DMS79 treated with DMSO at 0.1 percent for 48 hours (cell line): ENCODE data around the gene XRCC5.
"Not testable (repeated sequence)": the region's sequence is repeated elsewhere in the genome, so short reads cannot be mapped to it uniquely, and the experiment has no call there.

Experiments used
- DNase-seq: peaks from one replicate; lab custom pipeline; 2025; lab: John Stamatoyannopoulos, UW

The XRCC5 gene

GRCh38 chr2:216201692-216202306, 92.7 kb downstream of the XRCC5 start:
- no peak for DNase-seq

GRCh38 chr2:216202626-216203250, 93.6 kb downstream of the XRCC5 start:
- DNase-seq, result no peak

GRCh38 chr2:216205486-216205885, 96.3 kb downstream of the XRCC5 start:
- no peak for DNase-seq

GRCh38 chr2:216206041-216206703, 97.0 kb downstream of the XRCC5 start:
- no peak for DNase-seq

GRCh38 chr2:216206821-216207220, 97.7 kb downstream of the XRCC5 start:
- DNase-seq, result no peak

- not testable (repeated sequence) for DNase-seq
These were observed 99.5 kb downstream of the XRCC5 start for GRCh38 chr2:216208661-216209060.

- DNase-seq, result no peak
These were observed 101.8 kb downstream of the XRCC5 start for GRCh38 chr2:216210701-216211540.

GRCh38 chr2:216211614-216212145, 102.5 kb downstream of the XRCC5 start:
- DNase-seq, result no peak

- DNase-seq, result no peak
These were observed 105.6 kb downstream of the XRCC5 start for GRCh38 chr2:216214768-216215167.

GRCh38 chr2:216215658-216216390, 106.7 kb downstream of the XRCC5 start:
- DNase-seq, result no peak

- DNase-seq, result no peak
These were observed 108.1 kb downstream of the XRCC5 start for GRCh38 chr2:216216951-216217903.

- no peak for DNase-seq
These were observed 108.7 kb downstream of the XRCC5 start for GRCh38 chr2:216217904-216218260.

GRCh38 chr2:216219861-216220260, 110.7 kb downstream of the XRCC5 start:
- no peak for DNase-seq

GRCh38 chr2:216220976-216221375, 111.8 kb downstream of the XRCC5 start:
- no peak for DNase-seq

GRCh38 chr2:216221811-216222210, 112.7 kb downstream of the XRCC5 start:
- DNase-seq, result no peak

GRCh38 chr2:216222650-216223352, 113.7 kb downstream of the XRCC5 start:
- no peak for DNase-seq

GRCh38 chr2:216224388-216224787, 115.2 kb downstream of the XRCC5 start:
- no peak for DNase-seq

GRCh38 chr2:216229277-216229914, 120.2 kb downstream of the XRCC5 start:
- DNase-seq, result no peak

GRCh38 chr2:216231867-216232266, 122.7 kb downstream of the XRCC5 start:
- no peak for DNase-seq
